Measurements from ENCODE around the gene MRPL38.
A peak's percentile ranks its signal among the peaks of the same experiment; 100 is the strongest.

MRPL38 gene

GRCh38 chr17:75894049-75894733 lies 10.5 kb downstream of the MRPL38 start:
- H3K27ac Mint-ChIP-seq = peak overlapping the region; percentile 72
- H3K36me3 Mint-ChIP-seq (ENCODE audit: low read depth) = peaks cover 19% of the 10 kb centered on the region
- DNase-seq = no peak
- H3K4me1 Mint-ChIP-seq = peaks cover 31% of the 10 kb centered on the region
- no peaks in the 10 kb centered on the region for H3K9me3 Mint-ChIP-seq
- peak overlapping the region; percentile 42 for H3K4me3 Mint-ChIP-seq
- no peak for TF ChIP-seq CTCF (IDR thresholded peaks at IDR 0.05)
- H3K27me3 Mint-ChIP-seq (ENCODE audit: low read depth, poor library complexity) = peaks cover 9% of the 10 kb centered on the region

- Mint-ChIP-seq H3K36me3 (ENCODE audit: low read depth) (peaks cover 12% of the 10 kb centered on the region), H3K9me3 (no peaks in the 10 kb centered on the region), H3K4me1 (peaks cover 31% of the 10 kb centered on the region), H3K27me3 (ENCODE audit: low read depth, poor library complexity) (peaks cover 9% of the 10 kb centered on the region), H3K4me3 (peak overlapping the region; percentile 42), H3K27ac (peak overlapping the region; percentile 72)
- no peak for TF ChIP-seq CTCF (IDR thresholded peaks at IDR 0.05)
- no peak for DNase-seq
These were observed 11.2 kb downstream of the MRPL38 start for GRCh38 chr17:75893305-75894048.

GRCh38 chr17:75892556-75893224 lies 12.0 kb downstream of the MRPL38 start:
- Mint-ChIP-seq H3K36me3 (ENCODE audit: low read depth) (peaks cover 12% of the 10 kb centered on the region), H3K9me3 (no peaks in the 10 kb centered on the region), H3K4me3 (no peak overlapping the region), H3K27ac (no peak overlapping the region), H3K27me3 (ENCODE audit: low read depth, poor library complexity) (peaks cover 9% of the 10 kb centered on the region), H3K4me1 (peaks cover 28% of the 10 kb centered on the region)
- no peak for TF ChIP-seq CTCF (IDR thresholded peaks at IDR 0.05)
- DNase-seq = no peak

- H3K9me3 Mint-ChIP-seq = no peaks in the 10 kb centered on the region
- H3K36me3 Mint-ChIP-seq (ENCODE audit: low read depth) = peaks cover 13% of the 10 kb centered on the region
- no peak for DNase-seq
- H3K4me3 Mint-ChIP-seq = no peak overlapping the region
- peaks cover 22% of the 10 kb centered on the region for H3K4me1 Mint-ChIP-seq
- H3K27me3 Mint-ChIP-seq (ENCODE audit: low read depth, poor library complexity) = peaks cover 14% of the 10 kb centered on the region
- no peak overlapping the region for H3K27ac Mint-ChIP-seq
- TF ChIP-seq CTCF (IDR thresholded peaks at IDR 0.05) = no peak
These were observed 12.8 kb downstream of the MRPL38 start for GRCh38 chr17:75891605-75892555.

- Mint-ChIP-seq H3K9me3 (no peaks in the 10 kb centered on the region), H3K4me1 (peaks cover 22% of the 10 kb centered on the region), H3K27ac (no peak overlapping the region), H3K36me3 (ENCODE audit: low read depth) (peaks cover 18% of the 10 kb centered on the region), H3K4me3 (no peak overlapping the region), H3K27me3 (ENCODE audit: low read depth, poor library complexity) (peaks cover 21% of the 10 kb centered on the region)
- TF ChIP-seq CTCF (IDR thresholded peaks at IDR 0.05) = no peak
- no peak for DNase-seq
These were observed 13.6 kb downstream of the MRPL38 start for GRCh38 chr17:75891022-75891604.

Data from nephron progenitor cell (in vitro differentiated cells).